ENCODE data around the gene MAGEB18. TPM values are rescaled to one million over a fixed set of nuclear protein-coding genes. Genes with fewer than 3 reads are reported as not detected.

The MAGEB18 gene
- total RNA-seq: not detected

DNA sequence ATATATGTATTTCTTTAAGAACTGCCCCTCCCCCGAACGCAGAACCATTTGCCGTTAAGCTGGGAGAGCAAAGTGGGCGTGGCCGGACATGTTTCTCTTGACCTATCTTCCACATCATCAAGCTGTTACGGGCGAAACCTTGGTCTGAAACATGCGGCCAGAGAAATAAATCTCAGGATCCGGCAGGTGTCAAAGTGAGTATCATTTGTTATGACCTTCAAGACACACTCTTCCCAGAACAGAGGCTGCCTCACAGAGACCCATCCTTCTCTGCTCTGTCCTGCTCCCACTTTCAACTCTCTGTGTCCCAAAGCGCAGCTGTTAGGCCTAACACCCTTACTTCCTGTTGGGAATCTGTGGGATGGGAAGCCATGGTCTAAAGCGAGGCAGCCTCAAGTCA, at the start of gene MAGEB18:
MAGEB18 (plus strand) TSS at position 70 of the 400 bp plus-strand sequence. CDS start 643 bp downstream, outside the sequence.
- Histone ChIP-seq H3K4me1 (ENCODE audit: control insufficient read depth in 3 of 3, insufficient read depth in 3 of 3, low read length in 3 of 3) (no peaks in the 10 kb centered on the region), H3K9ac (ENCODE audit: low read depth in 1 of 3, low read length in 3 of 3) (no peak within 1 kb of the TSS), H3K27ac (ENCODE audit: low read depth, low read length) (no peak within 1 kb of the TSS), H3K36me3 (ENCODE audit: control insufficient read depth in 3 of 3, insufficient read depth in 3 of 3, low read length in 3 of 3) (no peaks in the 10 kb centered on the region), H3K9me3 (ENCODE audit: control insufficient read depth in 3 of 3, low read length in 3 of 3) (peaks cover 0 to 2% (median 0%) of the 10 kb centered on the region in 3 donors), H3K27me3 (ENCODE audit: control insufficient read depth in 3 of 3, insufficient read depth in 3 of 3, low read length in 3 of 3) (no peaks in the 10 kb centered on the region), H3K4me3 (ENCODE audit: low read length in 3 of 3) (no peak within 1 kb of the TSS)

DNA sequence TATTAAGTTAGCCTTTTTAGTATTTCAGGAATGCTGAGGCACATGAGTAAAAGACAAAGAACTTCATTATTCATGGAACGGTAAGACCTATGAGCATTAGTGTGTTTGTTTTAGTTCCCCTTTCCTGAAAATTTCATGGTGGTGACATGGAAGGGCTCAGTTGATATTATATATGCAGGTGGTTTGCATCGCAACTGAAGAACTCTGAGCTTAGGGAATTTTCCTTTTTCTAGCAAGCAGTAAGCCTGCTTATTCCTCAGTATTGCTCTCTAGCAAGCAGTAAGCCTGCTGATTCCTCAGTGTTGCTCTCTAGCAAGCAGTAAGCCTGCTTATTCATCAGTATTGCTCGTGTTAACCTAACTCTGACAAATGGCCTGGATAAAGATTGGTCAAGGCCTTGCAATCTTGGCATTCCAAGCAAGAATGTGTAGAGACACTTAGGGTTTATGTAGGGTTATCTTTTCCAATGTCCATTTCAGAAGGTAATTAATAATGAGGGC, 37.7 kb upstream of the MAGEB18 start:
- Histone ChIP-seq H3K9me3 (ENCODE audit: control insufficient read depth in 3 of 3, low read length in 3 of 3) (no peaks in the 10 kb centered on the region), H3K9ac (ENCODE audit: low read depth in 1 of 3, low read length in 3 of 3) (no peak overlapping the region), H3K36me3 (ENCODE audit: control insufficient read depth in 3 of 3, insufficient read depth in 3 of 3, low read length in 3 of 3) (no peaks in the 10 kb centered on the region), H3K4me1 (ENCODE audit: control insufficient read depth in 3 of 3, insufficient read depth in 3 of 3, low read length in 3 of 3) (no peaks in the 10 kb centered on the region), H3K4me3 (ENCODE audit: low read length in 3 of 3) (no peak overlapping the region), H3K27ac (ENCODE audit: low read depth, low read length) (no peak overlapping the region), H3K27me3 (ENCODE audit: control insufficient read depth in 3 of 3, insufficient read depth in 3 of 3, low read length in 3 of 3) (no peaks in the 10 kb centered on the region)

- Histone ChIP-seq H3K9me3 (ENCODE audit: control insufficient read depth in 3 of 3, low read length in 3 of 3) (no peaks in the 10 kb centered on the region), H3K27me3 (ENCODE audit: control insufficient read depth in 3 of 3, insufficient read depth in 3 of 3, low read length in 3 of 3) (no peaks in the 10 kb centered on the region), H3K27ac (ENCODE audit: low read depth, low read length) (no peak overlapping the region), H3K4me1 (ENCODE audit: control insufficient read depth in 3 of 3, insufficient read depth in 3 of 3, low read length in 3 of 3) (no peaks in the 10 kb centered on the region), H3K9ac (ENCODE audit: low read depth in 1 of 3, low read length in 3 of 3) (no peak overlapping the region), H3K36me3 (ENCODE audit: control insufficient read depth in 3 of 3, insufficient read depth in 3 of 3, low read length in 3 of 3) (no peaks in the 10 kb centered on the region), H3K4me3 (ENCODE audit: low read length in 3 of 3) (no peak overlapping the region)
Observed at GRCh38 chrX:26109142-26109541, 29.0 kb upstream of the MAGEB18 start.

- Histone ChIP-seq H3K4me3 (ENCODE audit: low read length in 3 of 3) (no peak overlapping the region), H3K27ac (ENCODE audit: low read depth, low read length) (no peak overlapping the region), H3K36me3 (ENCODE audit: control insufficient read depth in 3 of 3, insufficient read depth in 3 of 3, low read length in 3 of 3) (no peaks in the 10 kb centered on the region), H3K9me3 (ENCODE audit: control insufficient read depth in 3 of 3, low read length in 3 of 3) (no peaks in the 10 kb centered on the region), H3K9ac (ENCODE audit: low read depth in 1 of 3, low read length in 3 of 3) (no peak overlapping the region), H3K4me1 (ENCODE audit: control insufficient read depth in 3 of 3, insufficient read depth in 3 of 3, low read length in 3 of 3) (no peaks in the 10 kb centered on the region), H3K27me3 (ENCODE audit: control insufficient read depth in 3 of 3, insufficient read depth in 3 of 3, low read length in 3 of 3) (no peaks in the 10 kb centered on the region)
Observed at GRCh38 chrX:26146024-26146423, 7.9 kb downstream of the MAGEB18 start.

DNA sequence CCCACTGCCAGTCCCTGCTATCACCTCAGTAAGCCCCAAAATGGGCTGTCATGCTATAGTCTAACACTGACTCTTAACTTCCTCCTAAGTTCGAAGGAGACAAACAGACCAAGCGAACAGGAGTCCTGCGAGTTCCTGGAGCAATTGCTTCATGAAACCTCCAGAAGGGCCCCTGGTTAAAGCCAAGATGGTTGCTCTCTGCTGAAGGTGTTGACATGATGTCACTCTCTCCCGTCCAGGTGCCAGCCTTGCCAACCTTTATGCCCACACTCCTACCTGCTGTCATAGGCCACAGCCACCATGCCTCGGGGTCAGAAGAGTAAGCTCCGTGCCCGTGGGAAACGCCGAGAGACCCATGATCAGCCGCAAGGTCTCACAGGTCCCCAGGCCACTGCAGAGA, 22.2 kb downstream of the MAGEB18 start, which contains the start of gene MAGEB6B:
MAGEB6B (plus strand) TSS at position 301 of the 400 bp plus-strand sequence; CDS start at position 301, 0 bp downstream.
- Histone ChIP-seq H3K27ac (ENCODE audit: low read depth, low read length) (no peak within 1 kb of the TSS), H3K4me1 (ENCODE audit: control insufficient read depth in 3 of 3, insufficient read depth in 3 of 3, low read length in 3 of 3) (no peaks in the 10 kb centered on the region), H3K27me3 (ENCODE audit: control insufficient read depth in 3 of 3, insufficient read depth in 3 of 3, low read length in 3 of 3) (no peaks in the 10 kb centered on the region), H3K36me3 (ENCODE audit: control insufficient read depth in 3 of 3, insufficient read depth in 3 of 3, low read length in 3 of 3) (no peaks in the 10 kb centered on the region), H3K4me3 (ENCODE audit: low read length in 3 of 3) (no peak within 1 kb of the TSS), H3K9me3 (ENCODE audit: control insufficient read depth in 3 of 3, low read length in 3 of 3) (no peaks in the 10 kb centered on the region), H3K9ac (ENCODE audit: low read depth in 1 of 3, low read length in 3 of 3) (no peak within 1 kb of the TSS)

Other genes starting within 250 kb of the MAGEB18 start
- gene MAGEB6B, start 22.3 kb downstream of the MAGEB18 start, total RNA-seq: not detected
- not detected for gene MAGEB6, start 54.1 kb downstream of the MAGEB18 start, total RNA-seq
- not detected for gene MAGEB5, start 77.8 kb downstream of the MAGEB18 start, total RNA-seq